Natural killer cell (primary cell): ENCODE data around the gene BCAP31. TPM values are rescaled to one million over a fixed set of nuclear protein-coding genes. Genes with fewer than 3 reads are reported as not detected.
"Not testable (repeated sequence)": the region's sequence is repeated elsewhere in the genome, so short reads cannot be mapped to it uniquely, and the experiment has no call there.

Source experiments
- ATAC-seq, 3 donors: fragments of 150-1000 bp in 2 of 3; fragments of 200-7000 bp in 1 of 3; cut with Tn5 transposase; 1 replicate in 1 of 3; 2 replicates in 2 of 3; pipeline ENCODE4 v1.10.0; 2021; ENCODE audit warnings: mild to moderate bottlenecking in 2 of 3, moderate library complexity in 2 of 3
- DNase-seq, 2 donors: peaks; one replicate each; pipeline versions ENCODE4 v3.0.0 to v3.0.0-alpha.2; 2013 to 2021; ENCODE audit warnings: mixed read lengths in 1 of 2
- H3K27ac ChIP-seq: one replicate; pipeline ENCODE4 v1.5.1; 2013; ENCODE audit warnings: mild to moderate bottlenecking, low read length
- H3K27me3 ChIP-seq: one replicate; pipeline ENCODE4 v1.6.1; 2013; ENCODE audit warnings: low read length; ENCODE audit not compliant: control insufficient read depth, insufficient read depth
- H3K36me3 ChIP-seq: one replicate; pipeline ENCODE4 v1.6.1; 2013; ENCODE audit warnings: low read length; ENCODE audit not compliant: control insufficient read depth, insufficient read depth
- H3K4me1 ChIP-seq: one replicate; pipeline ENCODE4 v1.6.1; 2013; ENCODE audit warnings: low read length; ENCODE audit not compliant: control insufficient read depth, insufficient read depth
- H3K4me3 ChIP-seq: one replicate; pipeline ENCODE4 v1.5.1; 2013; ENCODE audit warnings: low read length
- H3K9me3 ChIP-seq: one replicate; pipeline ENCODE4 v1.6.1; 2013; ENCODE audit warnings: low read length; ENCODE audit not compliant: control insufficient read depth, insufficient read depth
- H3K27ac Mint-ChIP-seq, 2 donors: one replicate each; pipeline ENCODE4 v1.8.0; 2022; ENCODE audit warnings: mild to moderate bottlenecking in 2 of 2, mixed read lengths in 2 of 2, moderate library complexity in 1 of 2
- H3K27me3 Mint-ChIP-seq, 2 donors: one replicate each; pipeline ENCODE4 v1.8.0; 2022; ENCODE audit warnings: low read depth in 2 of 2, mixed read lengths in 2 of 2
- H3K36me3 Mint-ChIP-seq: one replicate; pipeline ENCODE4 v1.8.0; 2022; ENCODE audit warnings: mixed read lengths
- H3K4me1 Mint-ChIP-seq, 2 donors: one replicate each; pipeline ENCODE4 v1.8.0; 2022; ENCODE audit warnings: mixed read lengths in 2 of 2
- H3K4me3 Mint-ChIP-seq: one replicate; pipeline ENCODE4 v1.8.0; 2022; ENCODE audit warnings: mild to moderate bottlenecking, moderate library complexity, mixed read lengths
- H3K9me3 Mint-ChIP-seq, 2 donors: one replicate each; pipeline ENCODE4 v1.8.0; 2022; ENCODE audit warnings: mixed read lengths in 2 of 2
- WGBS: methylation state at CpG from one replicate; pipeline ENCODE4 v1.1.7; 2013; ENCODE audit warnings: missing lambda C conversion rate; ENCODE audit not compliant: insufficient coverage; 5-methylcytosine and 5-hydroxymethylcytosine counted together
- intact Hi-C: fragments of 100-400 bp; cut with micrococcal nuclease; formaldehyde crosslinking; loops from one replicate; pipeline ENCODE4 v1.14.2; 2022
- total RNA-seq, 4 donors: library from RNA; stranded (reverse); fragments of 120-200 nt in 1 of 4; gene quantifications; one replicate each; pipeline versions ENCODE4 v1.2.3 to v1.2.4, GENCODE V29; 2013 to 2022
- TF ChIP-seq, protein P1 (sequence below): fragments of 200-600 bp; IDR thresholded peaks from one replicate; pipeline ENCODE4 v1.8.0; 2022; ENCODE audit warnings: antibody characterized with exemption

Gene BCAP31
- total RNA-seq, 3 donors from 2014 or later (not counting 1 experiment from before 2014, with no cell fraction given) = 109 to 131 (median 119) TPM

DNA sequence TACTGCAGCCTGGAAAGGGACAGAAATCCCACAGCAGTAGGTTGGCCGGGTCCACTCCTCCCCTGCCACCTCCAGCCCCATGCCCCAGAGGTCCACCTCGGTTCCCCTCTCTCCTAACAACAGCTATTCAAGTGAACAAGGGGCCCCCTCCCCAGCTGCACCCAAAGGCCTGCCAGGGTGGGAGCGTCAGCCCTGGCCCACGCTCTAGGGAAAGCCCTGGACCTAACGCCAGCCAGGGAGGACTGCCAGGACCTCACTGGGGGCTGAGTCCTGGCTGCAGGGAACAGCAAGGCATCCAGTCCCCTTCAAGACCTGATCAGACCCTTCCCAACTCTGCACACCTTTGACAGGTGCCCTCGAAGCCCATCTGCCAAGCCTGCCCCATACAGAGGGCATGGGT is 23.2 kb downstream of the BCAP31 start:
- Histone ChIP-seq H3K4me3 (no peak overlapping the region), H3K4me1 (no peaks in the 10 kb centered on the region), H3K27ac (no peak overlapping the region), H3K36me3 (peaks cover 27% of the 10 kb centered on the region), H3K27me3 (no peaks in the 10 kb centered on the region), H3K9me3 (no peaks in the 10 kb centered on the region)
- H3K36me3 Mint-ChIP-seq = no peaks in the 10 kb centered on the region
- 83% methylated on average over 2 of the region's 6 CpGs for WGBS
- no peak for DNase-seq
- intact Hi-C loops = no loop called here
- ATAC-seq = no peak
- H3K4me3 Mint-ChIP-seq = no peak overlapping the region
- H3K27ac Mint-ChIP-seq = peak overlapping the region in 1 of 2 donors; percentile 38
- H3K9me3 Mint-ChIP-seq = no peaks in the 10 kb centered on the region
- TF ChIP-seq, protein P1, sequence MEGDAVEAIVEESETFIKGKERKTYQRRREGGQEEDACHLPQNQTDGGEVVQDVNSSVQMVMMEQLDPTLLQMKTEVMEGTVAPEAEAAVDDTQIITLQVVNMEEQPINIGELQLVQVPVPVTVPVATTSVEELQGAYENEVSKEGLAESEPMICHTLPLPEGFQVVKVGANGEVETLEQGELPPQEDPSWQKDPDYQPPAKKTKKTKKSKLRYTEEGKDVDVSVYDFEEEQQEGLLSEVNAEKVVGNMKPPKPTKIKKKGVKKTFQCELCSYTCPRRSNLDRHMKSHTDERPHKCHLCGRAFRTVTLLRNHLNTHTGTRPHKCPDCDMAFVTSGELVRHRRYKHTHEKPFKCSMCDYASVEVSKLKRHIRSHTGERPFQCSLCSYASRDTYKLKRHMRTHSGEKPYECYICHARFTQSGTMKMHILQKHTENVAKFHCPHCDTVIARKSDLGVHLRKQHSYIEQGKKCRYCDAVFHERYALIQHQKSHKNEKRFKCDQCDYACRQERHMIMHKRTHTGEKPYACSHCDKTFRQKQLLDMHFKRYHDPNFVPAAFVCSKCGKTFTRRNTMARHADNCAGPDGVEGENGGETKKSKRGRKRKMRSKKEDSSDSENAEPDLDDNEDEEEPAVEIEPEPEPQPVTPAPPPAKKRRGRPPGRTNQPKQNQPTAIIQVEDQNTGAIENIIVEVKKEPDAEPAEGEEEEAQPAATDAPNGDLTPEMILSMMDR = no peak
- H3K27me3 Mint-ChIP-seq = no peaks in the 10 kb centered on the region
- H3K4me1 Mint-ChIP-seq = peaks cover 0 to 6% of the 10 kb centered on the region in 2 donors

DNA sequence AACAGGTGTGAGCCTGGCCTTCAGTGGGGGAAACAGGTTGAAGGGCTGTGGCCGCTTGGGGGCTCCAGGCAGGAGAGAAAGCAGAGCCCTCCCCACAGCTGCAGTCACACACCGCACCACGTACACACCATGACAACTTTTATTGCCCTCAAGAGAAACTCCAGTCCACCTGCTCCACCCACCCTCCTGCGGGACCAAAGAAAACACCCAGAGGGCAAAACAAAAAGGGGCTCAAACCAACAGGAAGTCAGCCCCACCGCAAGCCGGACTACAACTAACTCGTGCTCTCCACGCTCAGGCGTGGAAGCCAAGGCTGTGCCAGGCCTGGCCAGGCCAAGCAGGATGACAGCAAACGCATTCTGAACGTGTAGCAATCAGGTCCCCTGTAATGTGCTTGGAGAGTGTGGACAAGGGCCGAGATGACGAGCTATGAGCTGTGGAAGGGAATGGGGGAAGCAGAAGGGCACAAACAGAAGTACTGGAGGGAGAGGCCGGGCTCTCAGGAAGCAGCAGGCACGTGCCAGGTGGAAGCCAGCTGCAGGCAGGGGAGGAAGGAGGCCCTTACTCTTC is 23.7 kb downstream of the BCAP31 start:
- no peaks in the 10 kb centered on the region for H3K36me3 Mint-ChIP-seq
- H3K36me3 ChIP-seq = peaks cover 27% of the 10 kb centered on the region
- H3K9me3 Mint-ChIP-seq = no peaks in the 10 kb centered on the region

DNA sequence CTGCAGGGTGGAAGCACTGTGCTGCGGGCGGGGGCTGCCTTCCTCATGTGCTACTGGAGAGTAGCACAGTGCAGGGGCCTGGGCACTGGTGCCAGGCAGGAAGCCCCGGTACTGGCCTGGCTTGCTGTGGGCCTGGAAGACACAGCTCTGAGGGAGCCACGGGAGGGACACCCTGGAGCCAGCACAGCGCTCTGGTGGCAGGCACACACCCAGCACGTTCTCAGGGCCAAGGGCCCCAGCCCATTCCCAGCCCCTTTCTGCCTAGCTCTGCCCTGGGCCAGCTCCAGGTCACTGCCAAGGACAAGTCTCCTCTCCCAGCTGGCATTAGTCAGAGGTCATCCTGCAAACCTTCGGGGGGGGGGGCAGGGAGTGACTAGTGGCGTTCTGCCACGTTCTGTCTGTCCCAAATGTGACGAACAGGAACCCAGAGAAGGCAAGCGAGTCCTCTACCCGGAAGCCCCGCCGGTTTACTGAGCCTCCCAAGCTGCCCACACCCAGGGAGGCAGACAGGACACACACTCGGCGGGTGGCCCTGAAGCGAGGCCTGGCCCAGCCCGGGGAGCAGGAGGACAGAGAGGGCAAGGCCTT is 24.3 kb downstream of the BCAP31 start:
- peaks cover 27% of the 10 kb centered on the region for H3K36me3 ChIP-seq
- not testable (repeated sequence) for H3K36me3 Mint-ChIP-seq

More for the DNA sequence above, 23.7 kb downstream of the BCAP31 start:
- Histone ChIP-seq H3K4me1 (no peaks in the 10 kb centered on the region), H3K4me3 (no peak overlapping the region), H3K27me3 (no peaks in the 10 kb centered on the region), H3K27ac (no peak overlapping the region), H3K9me3 (no peaks in the 10 kb centered on the region)
- H3K4me1 Mint-ChIP-seq = peaks cover 0 to 6% of the 10 kb centered on the region in 2 donors
- DNase-seq = no peak
- 86% methylated on average over 11 of the region's 15 CpGs for WGBS
- no peak overlapping the region for H3K4me3 Mint-ChIP-seq
- TF ChIP-seq, protein P1 = no peak
- ATAC-seq = no peak
- peak overlapping the region in 1 of 2 donors; percentile 38 for H3K27ac Mint-ChIP-seq
- no peaks in the 10 kb centered on the region for H3K27me3 Mint-ChIP-seq
- intact Hi-C loops = no loop called here

DNA sequence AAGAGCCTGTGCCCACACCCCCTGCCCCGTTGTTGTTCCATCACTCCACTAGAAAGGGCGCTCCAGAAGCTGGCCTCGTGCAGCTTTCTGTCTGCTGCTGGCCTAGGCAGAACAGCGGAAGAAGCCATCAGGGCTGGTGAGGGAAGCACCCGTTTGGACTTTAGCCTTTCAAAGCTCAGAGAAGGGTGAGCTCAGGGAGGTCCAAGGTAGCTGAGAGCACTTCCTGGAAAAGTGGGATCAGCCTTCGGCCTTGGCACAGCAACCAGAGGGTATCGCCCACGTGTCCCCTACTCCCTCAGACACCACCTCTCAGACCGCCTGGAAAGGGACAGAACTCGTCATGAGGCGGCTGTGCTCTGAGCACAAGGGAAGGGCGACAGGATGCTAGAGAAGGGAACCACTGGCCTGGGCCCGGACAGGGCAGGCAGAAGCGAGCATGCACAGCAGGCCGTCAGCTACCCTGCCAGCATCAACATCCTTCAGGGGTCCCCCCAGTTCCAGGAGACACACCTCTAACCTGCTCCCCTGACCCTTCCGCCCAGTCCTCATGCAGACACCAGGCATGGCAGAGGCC is 24.9 kb downstream of the BCAP31 start:
- not testable (repeated sequence) for H3K27me3 Mint-ChIP-seq
- WGBS = 97% methylated on average over 10 of the region's 16 CpGs

More for the DNA sequence above, 24.3 kb downstream of the BCAP31 start:
- 96% methylated on average over 18 of the region's 18 CpGs for WGBS
- intact Hi-C loops, H3K4me1 ChIP-seq, DNase-seq, H3K27ac ChIP-seq, H3K27ac Mint-ChIP-seq, H3K9me3 ChIP-seq, H3K27me3 Mint-ChIP-seq, H3K4me1 Mint-ChIP-seq, H3K4me3 Mint-ChIP-seq, H3K4me3 ChIP-seq, H3K27me3 ChIP-seq, ATAC-seq, H3K9me3 Mint-ChIP-seq: not testable (repeated sequence)

More for the DNA sequence above, 24.9 kb downstream of the BCAP31 start:
- H3K4me1 Mint-ChIP-seq, H3K27ac Mint-ChIP-seq, H3K4me3 ChIP-seq, intact Hi-C loops, ATAC-seq, DNase-seq, H3K27me3 ChIP-seq, H3K27ac ChIP-seq, H3K4me1 ChIP-seq, H3K9me3 Mint-ChIP-seq, H3K36me3 Mint-ChIP-seq, H3K9me3 ChIP-seq, H3K4me3 Mint-ChIP-seq: not testable (repeated sequence)
- H3K36me3 ChIP-seq = peaks cover 24% of the 10 kb centered on the region
